GM12864 (cell line): ENCODE data around the gene KRTAP10-7.
"Not testable (repeated sequence)": the region's sequence is repeated elsewhere in the genome, so short reads cannot be mapped to it uniquely, and the experiment has no call there.

Experiments
- DNase-seq: peaks from one replicate; pipeline ENCODE4 v3.0.0-alpha.2; 2011; ENCODE audit warnings: low read depth
- H3K4me3 ChIP-seq: 2 replicates; pipeline ENCODE4 v1.5.1; 2011; ENCODE audit warnings: mild to moderate bottlenecking, low read depth, low read length, control low read depth
- TF ChIP-seq, protein P1 (sequence below): IDR thresholded peaks from 2 replicates; pipeline ENCODE4 v1.5.1; 2011; ENCODE audit warnings: low read depth, mild to moderate bottlenecking, moderate library complexity, low read length, control low read depth, inconsistent platforms; ENCODE audit errors: missing control alignments

The KRTAP10-7 gene

DNA sequence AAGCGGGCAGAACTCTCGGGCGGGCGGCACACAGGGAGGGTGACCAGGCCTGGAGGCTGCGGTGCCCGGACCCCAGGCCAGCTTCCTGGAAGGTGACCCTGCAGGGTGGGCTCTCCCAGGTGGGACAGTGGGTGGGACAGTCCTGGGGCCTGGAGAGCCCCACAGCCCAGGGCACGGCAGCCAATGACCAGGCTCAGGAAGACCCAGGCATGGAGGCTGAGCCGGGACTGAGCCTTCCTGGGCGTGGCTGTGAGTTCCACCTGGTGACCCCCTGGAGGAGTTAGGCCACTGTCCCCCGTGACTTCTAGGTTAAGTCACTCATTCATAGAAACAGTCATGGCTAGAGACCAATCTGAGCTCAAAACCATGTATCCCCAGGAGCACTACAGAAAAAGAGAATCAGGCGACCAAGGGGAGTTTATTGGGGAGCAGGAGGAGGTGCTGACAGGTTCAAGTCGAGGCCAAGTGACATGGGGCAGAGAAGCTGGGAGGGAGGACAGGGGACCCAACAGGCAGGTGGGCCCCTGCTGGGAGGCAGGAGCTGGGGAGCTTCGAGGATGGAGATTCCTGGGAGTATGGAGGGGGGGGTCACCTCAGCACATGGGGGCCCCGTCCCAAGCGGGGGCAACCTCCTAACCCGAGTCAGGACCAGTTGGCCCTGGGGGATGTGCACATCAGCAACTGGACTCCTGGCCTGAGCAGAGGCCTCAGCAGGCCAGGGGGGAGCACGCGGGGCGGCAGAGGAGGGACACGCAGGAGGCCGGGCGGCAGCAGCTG lies 21.2 kb upstream of the KRTAP10-7 start:
- no peak overlapping the region for H3K4me3 ChIP-seq
- TF ChIP-seq, protein P1, sequence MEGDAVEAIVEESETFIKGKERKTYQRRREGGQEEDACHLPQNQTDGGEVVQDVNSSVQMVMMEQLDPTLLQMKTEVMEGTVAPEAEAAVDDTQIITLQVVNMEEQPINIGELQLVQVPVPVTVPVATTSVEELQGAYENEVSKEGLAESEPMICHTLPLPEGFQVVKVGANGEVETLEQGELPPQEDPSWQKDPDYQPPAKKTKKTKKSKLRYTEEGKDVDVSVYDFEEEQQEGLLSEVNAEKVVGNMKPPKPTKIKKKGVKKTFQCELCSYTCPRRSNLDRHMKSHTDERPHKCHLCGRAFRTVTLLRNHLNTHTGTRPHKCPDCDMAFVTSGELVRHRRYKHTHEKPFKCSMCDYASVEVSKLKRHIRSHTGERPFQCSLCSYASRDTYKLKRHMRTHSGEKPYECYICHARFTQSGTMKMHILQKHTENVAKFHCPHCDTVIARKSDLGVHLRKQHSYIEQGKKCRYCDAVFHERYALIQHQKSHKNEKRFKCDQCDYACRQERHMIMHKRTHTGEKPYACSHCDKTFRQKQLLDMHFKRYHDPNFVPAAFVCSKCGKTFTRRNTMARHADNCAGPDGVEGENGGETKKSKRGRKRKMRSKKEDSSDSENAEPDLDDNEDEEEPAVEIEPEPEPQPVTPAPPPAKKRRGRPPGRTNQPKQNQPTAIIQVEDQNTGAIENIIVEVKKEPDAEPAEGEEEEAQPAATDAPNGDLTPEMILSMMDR: no peak
- DNase-seq: no peak

DNA sequence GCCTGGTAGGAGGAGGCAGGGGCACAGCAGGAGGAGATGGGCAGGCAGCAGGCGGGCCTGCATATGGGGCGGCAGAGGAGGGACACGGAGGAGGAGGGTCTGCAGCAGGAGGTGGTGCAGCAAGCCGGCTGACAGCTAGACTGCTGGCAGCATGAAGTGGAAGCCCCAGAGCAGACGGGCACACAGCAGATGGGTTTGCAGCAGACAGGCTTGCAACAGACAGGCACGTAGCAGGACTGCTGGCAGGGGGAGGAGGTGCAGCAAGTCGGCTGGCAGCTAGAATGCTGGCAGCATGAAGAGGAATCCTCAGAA lies 20.6 kb upstream of the KRTAP10-7 start:
- no peak overlapping the region for H3K4me3 ChIP-seq
- TF ChIP-seq, protein P1: no peak

DNA sequence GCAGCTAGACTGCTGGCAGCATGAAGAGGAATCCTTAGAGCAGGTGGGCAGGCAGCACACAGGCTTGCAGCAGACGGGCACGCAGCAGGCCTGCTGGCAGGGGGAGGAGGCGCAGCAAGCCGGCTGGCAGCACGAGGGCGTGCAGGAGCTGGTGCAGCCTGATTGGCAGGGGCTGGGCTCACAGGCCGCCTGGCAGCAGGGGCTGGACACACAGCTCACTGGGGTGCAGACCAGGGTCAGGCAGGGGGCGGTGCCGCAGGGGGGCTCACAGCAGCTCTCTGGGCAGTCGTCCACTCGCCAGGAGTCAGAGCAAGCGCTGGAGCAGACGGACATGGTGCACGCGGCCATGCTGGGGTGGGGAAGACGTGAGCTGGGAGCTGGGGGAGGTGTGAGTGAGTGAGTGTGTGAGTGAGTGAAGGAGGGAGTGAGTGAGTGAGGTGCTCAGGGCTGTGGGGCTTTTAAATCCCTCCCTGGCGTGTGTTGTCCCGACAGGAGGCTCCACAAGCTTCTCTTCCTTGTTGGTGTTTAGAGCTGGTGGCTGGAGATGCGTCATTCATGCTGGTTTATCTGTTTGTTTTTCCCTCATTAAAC lies 20.1 kb upstream of the KRTAP10-7 start, which contains the start of gene KRTAP10-5:
KRTAP10-5 (minus strand) TSS at position 374 of the 591 bp plus-strand sequence; CDS start at position 348, 26 bp downstream.
- not testable (repeated sequence) for H3K4me3 ChIP-seq, DNase-seq

More for the DNA sequence above, 20.6 kb upstream of the KRTAP10-7 start:
- DNase-seq: no peak

DNA sequence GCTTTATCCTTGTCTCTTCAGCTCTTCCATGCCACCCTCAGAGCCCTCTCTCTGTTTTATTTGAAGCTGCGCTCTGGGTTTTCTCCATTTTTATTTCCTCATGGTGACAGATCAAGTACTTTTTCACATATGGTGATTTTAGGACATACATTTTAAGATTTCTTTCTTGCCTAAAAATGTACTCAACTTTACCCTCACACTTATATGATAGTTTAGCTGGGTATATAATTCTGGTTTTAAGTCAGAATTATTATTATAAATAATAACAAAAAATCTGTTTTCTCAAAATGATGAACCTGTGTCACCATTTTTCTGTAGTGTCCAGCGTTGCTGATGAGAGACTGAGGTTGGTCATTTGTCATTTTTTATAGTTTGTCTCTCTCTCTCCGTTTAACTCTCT lies 19.2 kb upstream of the KRTAP10-7 start:
- TF ChIP-seq, protein P1: no peak
- no peak for DNase-seq
- no peak overlapping the region for H3K4me3 ChIP-seq

DNA sequence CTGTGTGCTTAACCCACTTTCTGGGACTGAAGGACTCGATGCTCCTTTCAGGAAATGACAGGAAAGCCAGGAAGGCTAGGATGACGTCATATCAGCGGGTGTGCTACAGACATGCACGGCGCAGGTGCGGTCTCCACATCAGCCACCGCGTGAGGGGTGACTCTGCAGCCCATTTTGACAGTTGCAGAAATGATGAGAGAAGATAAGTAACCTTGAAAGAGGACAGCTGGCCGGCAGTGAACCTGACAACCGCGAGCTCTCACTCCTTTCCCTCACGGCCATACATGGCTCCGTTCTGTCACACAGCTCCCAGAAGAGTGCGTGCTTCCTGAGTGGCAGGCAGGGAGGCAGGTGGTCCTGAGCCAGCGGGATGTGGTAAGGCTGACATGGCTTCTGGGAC lies 18.3 kb upstream of the KRTAP10-7 start:
- TF ChIP-seq, protein P1: no peak
- no peak for DNase-seq

DNA sequence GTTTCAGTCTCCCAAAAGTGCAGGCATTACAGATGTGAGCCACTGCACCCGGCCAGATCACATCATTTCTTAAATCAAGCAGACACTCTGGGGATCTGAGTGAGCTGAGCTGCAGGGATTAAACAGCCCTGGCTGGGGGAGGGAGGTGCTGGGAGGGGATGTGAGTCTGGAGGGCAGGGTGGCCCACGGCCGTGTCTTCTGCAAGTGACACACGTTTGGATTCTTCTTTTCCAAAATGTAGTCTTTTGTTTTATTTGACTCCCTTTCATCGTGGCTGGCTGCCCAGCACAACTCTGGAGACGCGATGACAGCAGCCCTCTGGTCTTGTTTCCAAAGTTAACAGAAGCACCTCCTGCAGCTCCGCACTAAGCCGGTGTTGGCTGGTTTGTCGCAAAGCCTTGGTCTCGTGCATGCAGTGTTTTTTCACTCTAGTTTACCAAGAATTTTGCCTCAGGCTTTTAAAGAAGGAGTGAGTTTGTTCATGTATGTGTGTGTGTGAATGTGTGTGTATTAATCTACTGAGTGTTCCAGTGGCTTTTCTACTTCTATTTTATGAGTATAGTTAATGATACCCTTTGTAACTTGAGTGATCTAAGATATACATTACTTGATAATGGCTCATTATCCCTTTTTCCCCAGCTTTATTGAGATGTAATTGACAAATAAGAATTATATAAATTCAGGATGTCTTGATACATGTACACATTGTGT lies 17.2 kb upstream of the KRTAP10-7 start:
- H3K4me3 ChIP-seq: no peak overlapping the region
- no peak for DNase-seq
- TF ChIP-seq, protein P1: no peak

More for the DNA sequence above, 18.3 kb upstream of the KRTAP10-7 start:
- H3K4me3 ChIP-seq: no peak overlapping the region

DNA sequence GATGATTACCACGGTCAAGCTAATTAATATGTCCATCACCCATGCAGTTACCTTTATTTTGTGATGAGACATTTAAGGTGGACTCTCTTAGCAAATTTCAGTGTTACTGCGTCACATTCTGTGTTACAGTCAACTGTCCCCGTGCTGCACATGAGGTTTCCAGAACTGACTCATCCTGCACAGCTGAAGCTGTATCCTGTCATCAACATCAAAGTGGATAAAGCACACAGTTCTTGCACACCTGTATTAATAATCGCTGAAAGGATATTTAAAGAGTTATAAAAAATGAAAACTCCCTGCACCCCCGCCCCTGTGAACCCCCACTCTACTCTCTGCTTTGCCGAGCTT lies 16.6 kb upstream of the KRTAP10-7 start:
- DNase-seq: no peak
- TF ChIP-seq, protein P1: no peak
- H3K4me3 ChIP-seq: no peak overlapping the region
